Keratinocyte (primary cell): ENCODE results near the gene KLK4. TPM values are rescaled to one million over a fixed set of nuclear protein-coding genes. Genes with fewer than 3 reads are reported as not detected.

Experiments used
- DNase-seq: peaks from one replicate; pipeline ENCODE4 v3.0.0-alpha.2; 2011; ENCODE audit warnings: low read depth, missing footprints, low spot score
- FAIRE-seq: peaks from 2 replicates; lab custom pipeline; 2011; peaks lifted over from hg19 to GRCh38; lab: Jason Lieb, UNC
- H2AFZ ChIP-seq: 2 replicates; pipeline ENCODE4 v1.6.0; 2012; ENCODE audit warnings: low read length, control low read depth, inconsistent platforms; ENCODE audit not compliant: control insufficient read depth
- H3K27ac ChIP-seq: 2 replicates; pipeline ENCODE4 v1.5.1; 2011; ENCODE audit warnings: low read length; ENCODE audit not compliant: control insufficient read depth, insufficient read depth
- H3K27me3 ChIP-seq: 3 replicates; pipeline ENCODE4 v1.6.0; 2011; ENCODE audit warnings: low read length; ENCODE audit not compliant: control insufficient read depth, insufficient read depth; ENCODE audit errors: extremely low read depth
- H3K36me3 ChIP-seq, 2 experiments: 2 replicates in 1 of 2; 3 replicates in 1 of 2; pipeline ENCODE4 v1.5.1; 2011; ENCODE audit warnings: low read length in 2 of 2, mild to moderate bottlenecking in 1 of 2; ENCODE audit not compliant: control insufficient read depth in 2 of 2, insufficient read depth in 2 of 2; ENCODE audit errors: extremely low read depth in 1 of 2
- H3K4me1 ChIP-seq: 3 replicates; pipeline ENCODE4 v1.5.1; 2011; ENCODE audit warnings: low read length; ENCODE audit not compliant: control insufficient read depth, insufficient read depth; ENCODE audit errors: extremely low read depth
- H3K4me2 ChIP-seq: 3 replicates; pipeline ENCODE4 v1.6.0; 2011; ENCODE audit warnings: low read depth, low read length; ENCODE audit not compliant: control insufficient read depth, insufficient read depth; ENCODE audit errors: extremely low read depth
- H3K4me3 ChIP-seq, 3 experiments: fragments of 200-600 bp in 1 of 3; sonication (generic) in 1 of 3; 2 replicates in 2 of 3; 3 replicates in 1 of 3; pipeline ENCODE4 v1.5.1; 2011 to 2016; ENCODE audit warnings: low read length in 3 of 3, mild to moderate bottlenecking in 3 of 3, control low read depth in 2 of 3, inconsistent platforms in 1 of 3, low read depth in 1 of 3, mixed read lengths in 1 of 3, mixed run types in 1 of 3, moderate library complexity in 1 of 3; ENCODE audit not compliant: control insufficient read depth in 2 of 3, insufficient read depth in 2 of 3; ENCODE audit errors: extremely low read depth in 1 of 3
- H3K79me2 ChIP-seq: 2 replicates; pipeline ENCODE4 v1.6.0; 2012; ENCODE audit warnings: low read length; ENCODE audit not compliant: control insufficient read depth, insufficient read depth
- H3K9ac ChIP-seq: 3 replicates; pipeline ENCODE4 v1.6.0; 2011; ENCODE audit warnings: low read length; ENCODE audit not compliant: control insufficient read depth, insufficient read depth; ENCODE audit errors: extremely low read depth
- H3K9me1 ChIP-seq: 3 replicates; pipeline ENCODE4 v1.6.0; 2011; ENCODE audit warnings: low read length; ENCODE audit not compliant: control insufficient read depth, insufficient read depth; ENCODE audit errors: extremely low read depth
- H3K9me3 ChIP-seq: 2 replicates; pipeline ENCODE4 v1.5.1; 2012; ENCODE audit warnings: low read depth, low read length; ENCODE audit not compliant: control insufficient read depth
- H4K20me1 ChIP-seq: 3 replicates; pipeline ENCODE4 v1.6.0; 2011; ENCODE audit warnings: low read length; ENCODE audit not compliant: control insufficient read depth, insufficient read depth; ENCODE audit errors: extremely low read depth
- EZH2 ChIP-seq: IDR thresholded peaks from one replicate; pipeline ENCODE4 v1.6.1; 2012; ENCODE audit warnings: inconsistent platforms, mild to moderate bottlenecking, low read length, moderate library complexity
- dilution Hi-C: fragments of 300-500 bp; cut with MboI; formaldehyde crosslinking; loops from one replicate; pipeline ENCODE4 v1.7.0; 2020; ENCODE audit warnings: low sequenced_read_pairs; ENCODE audit not compliant: extremely low pct_ligation_motif_present
- polyA plus RNA-seq, 5 experiments: library from polyadenylated mRNA; depleted of rRNA in 3 of 5; stranded (reverse) in 3 of 5; stranded (forward) in 1 of 5; unstranded in 1 of 5; fragments of >200 nt; gene quantifications; 1 replicate in 1 of 5; 2 replicates in 3 of 5; 3 replicates in 1 of 5; pipeline versions ENCODE4 v1.2.1 to v1.2.3, GENCODE V29; 2011 to 2012; ENCODE audit warnings: missing spikeins in 2 of 5, low read depth in 1 of 5, low replicate concordance in 1 of 5
- TF ChIP-seq, protein P1 (sequence below), 3 experiments: IDR thresholded peaks in 1 of 3; conservative IDR thresholded peaks in 1 of 3; optimal IDR thresholded peaks in 1 of 3; 2 replicates in 2 of 3; 3 replicates in 1 of 3; pipeline versions ENCODE3 to v1.5.1; 2011; ENCODE audit warnings: low read length in 3 of 3, mild to moderate bottlenecking in 3 of 3, moderate library complexity in 2 of 3, control low read depth in 1 of 3, inconsistent platforms in 1 of 3; ENCODE audit not compliant: insufficient read depth in 2 of 3; ENCODE audit errors: extremely low read depth in 1 of 3

Gene KLK4
- polyA plus RNA-seq, 1 donor (not counting 4 experiments of a cell fraction or from before 2014, with no cell fraction given) = not detected

- Histone ChIP-seq H3K27ac (no peak overlapping the region), H3K79me2 (no peaks in the 10 kb centered on the region), H2AFZ (no peak overlapping the region), H3K9me3 (no peaks in the 10 kb centered on the region), H4K20me1 (no peaks in the 10 kb centered on the region), H3K36me3 (no peaks in the 10 kb centered on the region), H3K4me3 (no peak overlapping the region), H3K4me1 (peaks cover 9% of the 10 kb centered on the region), H3K9ac (no peak overlapping the region), H3K27me3 (no peaks in the 10 kb centered on the region), H3K9me1 (no peaks in the 10 kb centered on the region), H3K4me2 (no peak overlapping the region)
- TF ChIP-seq EZH2 = no peak
- TF ChIP-seq, protein P1, sequence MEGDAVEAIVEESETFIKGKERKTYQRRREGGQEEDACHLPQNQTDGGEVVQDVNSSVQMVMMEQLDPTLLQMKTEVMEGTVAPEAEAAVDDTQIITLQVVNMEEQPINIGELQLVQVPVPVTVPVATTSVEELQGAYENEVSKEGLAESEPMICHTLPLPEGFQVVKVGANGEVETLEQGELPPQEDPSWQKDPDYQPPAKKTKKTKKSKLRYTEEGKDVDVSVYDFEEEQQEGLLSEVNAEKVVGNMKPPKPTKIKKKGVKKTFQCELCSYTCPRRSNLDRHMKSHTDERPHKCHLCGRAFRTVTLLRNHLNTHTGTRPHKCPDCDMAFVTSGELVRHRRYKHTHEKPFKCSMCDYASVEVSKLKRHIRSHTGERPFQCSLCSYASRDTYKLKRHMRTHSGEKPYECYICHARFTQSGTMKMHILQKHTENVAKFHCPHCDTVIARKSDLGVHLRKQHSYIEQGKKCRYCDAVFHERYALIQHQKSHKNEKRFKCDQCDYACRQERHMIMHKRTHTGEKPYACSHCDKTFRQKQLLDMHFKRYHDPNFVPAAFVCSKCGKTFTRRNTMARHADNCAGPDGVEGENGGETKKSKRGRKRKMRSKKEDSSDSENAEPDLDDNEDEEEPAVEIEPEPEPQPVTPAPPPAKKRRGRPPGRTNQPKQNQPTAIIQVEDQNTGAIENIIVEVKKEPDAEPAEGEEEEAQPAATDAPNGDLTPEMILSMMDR (optimal IDR thresholded peaks at IDR 0.05 in 1 of 3, IDR thresholded peaks at IDR 0.05 in 1 of 3, conservative IDR thresholded peaks at IDR 0.05 in 1 of 3; ENCODE audit: extremely low read depth in 1 of 3, insufficient read depth in 2 of 3, low read length in 3 of 3) = no peak
- FAIRE-seq = no peak
- no peak for DNase-seq
- dilution Hi-C loops = no loop called here
Measured at GRCh38 chr19:50894478-50895356, 16.5 kb downstream of the KLK4 start.

GRCh38 chr19:50893047-50893736, 18.0 kb downstream of the KLK4 start:
- no peaks in the 10 kb centered on the region for H3K79me2 ChIP-seq
- H3K36me3 ChIP-seq = no peaks in the 10 kb centered on the region
- H2AFZ ChIP-seq = no peak overlapping the region
- H3K27me3 ChIP-seq = peaks cover 11% of the 10 kb centered on the region
- no peaks in the 10 kb centered on the region for H3K9me3 ChIP-seq
- H3K4me3 ChIP-seq = no peak overlapping the region
- H4K20me1 ChIP-seq = no peaks in the 10 kb centered on the region
- no peak overlapping the region for H3K4me2 ChIP-seq
- H3K27ac ChIP-seq = no peak overlapping the region
- no peak for DNase-seq
- TF ChIP-seq, protein P1 (optimal IDR thresholded peaks at IDR 0.05 in 1 of 3, IDR thresholded peaks at IDR 0.05 in 1 of 3, conservative IDR thresholded peaks at IDR 0.05 in 1 of 3; ENCODE audit: extremely low read depth in 1 of 3, insufficient read depth in 2 of 3, low read length in 3 of 3) = peak in 1 of 3 experiments; percentile 28
- TF ChIP-seq EZH2 = no peak
- dilution Hi-C loops = no loop called here
- FAIRE-seq = no peak
- no peak overlapping the region for H3K9ac ChIP-seq
- peaks cover 9% of the 10 kb centered on the region for H3K4me1 ChIP-seq
- no peaks in the 10 kb centered on the region for H3K9me1 ChIP-seq
